H1 (cell line): Measurements from ENCODE around the gene NCAM1. TPM values are rescaled to one million over a fixed set of nuclear protein-coding genes. Genes with fewer than 3 reads are reported as not detected.

Experiments
- CTCF ChIA-PET: fragments of 300-600 bp; sonication (Branson Sonifier 250); formaldehyde crosslinking; loops from one replicate; lab custom pipeline; 2021; ENCODE audit not compliant: partially characterized antibody; lab: Charles Lee
- POLR2A ChIA-PET: fragments of 300-600 bp; sonication (Branson Sonifier 250); formaldehyde crosslinking; loops from one replicate; lab custom pipeline; 2021; ENCODE audit warnings: inconsistent platforms; ENCODE audit not compliant: partially characterized antibody; lab: Charles Lee
- DNase-seq, 2 experiments: peaks; one replicate each; pipeline versions ENCODE4 v3.0.0 to v3.0.0-alpha.2; 2010 to 2022; ENCODE audit warnings: low spot score in 2 of 2, low read depth in 1 of 2, mixed read lengths in 1 of 2
- FAIRE-seq: peaks from 2 replicates; lab custom pipeline; 2011; peaks lifted over from hg19 to GRCh38; lab: Jason Lieb, UNC
- H2AFZ ChIP-seq: 2 replicates; pipeline ENCODE4 v1.8.1; 2012; ENCODE audit warnings: low read length, inconsistent platforms
- H2AK5ac ChIP-seq: 2 replicates; pipeline ENCODE4 v1.6.1; 2013; ENCODE audit warnings: low read depth, low read length
- H2BK120ac ChIP-seq: replicated peaks from 2 replicates; pipeline ENCODE3; 2013; ENCODE audit warnings: low read depth, low read length, inconsistent platforms
- H2BK12ac ChIP-seq: 2 replicates; pipeline ENCODE4 v1.6.1; 2013; ENCODE audit warnings: low read depth, low read length
- H2BK15ac ChIP-seq: 2 replicates; pipeline ENCODE4 v1.6.1; 2013; ENCODE audit warnings: low read length
- H2BK20ac ChIP-seq: 2 replicates; pipeline ENCODE4 v1.6.1; 2013; ENCODE audit warnings: low read length
- H2BK5ac ChIP-seq: 2 replicates; pipeline ENCODE4 v1.6.1; 2013; ENCODE audit warnings: low read depth, low read length
- H3K14ac ChIP-seq: 2 replicates; pipeline ENCODE4 v1.6.1; 2013; ENCODE audit warnings: inconsistent platforms; ENCODE audit not compliant: insufficient read length
- H3K18ac ChIP-seq: 2 replicates; pipeline ENCODE4 v1.6.1; 2013; ENCODE audit warnings: low read length; ENCODE audit errors: extremely low read depth
- H3K23ac ChIP-seq: 2 replicates; pipeline ENCODE4 v1.6.1; 2013; ENCODE audit warnings: inconsistent platforms; ENCODE audit not compliant: insufficient read length
- H3K23me2 ChIP-seq: 2 replicates; pipeline ENCODE4 v1.6.1; 2013; ENCODE audit warnings: low read depth, low read length
- H3K27ac ChIP-seq: 2 replicates; pipeline ENCODE4 v1.6.1; 2011; ENCODE audit warnings: low read depth, low read length, inconsistent platforms
- H3K27me3 ChIP-seq, 4 experiments: replicated peaks in 1 of 4; 1 replicate in 1 of 4; 2 replicates in 3 of 4; pipeline versions ENCODE4 v1.6.1 to v1.8.1; 2011 to 2013; ENCODE audit warnings: low read length in 3 of 4, mild to moderate bottlenecking in 3 of 4, inconsistent platforms in 2 of 4, mixed read lengths in 2 of 4, moderate library complexity in 1 of 4; ENCODE audit not compliant: control insufficient read depth in 3 of 4, insufficient read depth in 3 of 4; ENCODE audit errors: extremely low read depth in 1 of 4
- H3K36me3 ChIP-seq, 4 experiments: 2 replicates each; pipeline versions ENCODE4 v1.6.1 to v1.8.1; 2011 to 2013; ENCODE audit warnings: mild to moderate bottlenecking in 4 of 4, low read length in 3 of 4, moderate library complexity in 2 of 4, control low read depth in 1 of 4, inconsistent platforms in 1 of 4; ENCODE audit not compliant: insufficient read depth in 4 of 4, control insufficient read depth in 2 of 4
- H3K4ac ChIP-seq: replicated peaks from 2 replicates; pipeline ENCODE3; 2013; ENCODE audit warnings: low read length, low read depth, mixed read lengths, inconsistent platforms; ENCODE audit not compliant: insufficient read length
- H3K4me1 ChIP-seq, 4 experiments: replicated peaks in 1 of 4; 1 replicate in 1 of 4; 2 replicates in 3 of 4; pipeline versions ENCODE4 v1.6.1 to v1.8.1; 2011 to 2013; ENCODE audit warnings: low read length in 3 of 4, inconsistent platforms in 2 of 4, mixed read lengths in 1 of 4; ENCODE audit not compliant: insufficient read depth in 4 of 4, control insufficient read depth in 3 of 4
- H3K4me2 ChIP-seq, 2 experiments: 2 replicates each; pipeline versions ENCODE4 v1.6.1 to v1.8.1; 2011 to 2013; ENCODE audit warnings: low read depth in 2 of 2, low read length in 2 of 2, control low read depth in 1 of 2, inconsistent platforms in 1 of 2, mild to moderate bottlenecking in 1 of 2; ENCODE audit not compliant: insufficient read depth in 1 of 2
- H3K4me3 ChIP-seq, 4 experiments: fragments of 200-600, 300-600 bp in 1 of 4; sonication (generic), shearing (Covaris generic), sonication (Bioruptor Twin) in 1 of 4; 2 replicates each; pipeline versions ENCODE4 v1.5.1 to v1.8.1; 2011 to 2016; ENCODE audit warnings: low read length in 4 of 4, low read depth in 3 of 4, control low read depth in 2 of 4, inconsistent platforms in 2 of 4, mild to moderate bottlenecking in 2 of 4, mixed read lengths in 1 of 4, moderate library complexity in 1 of 4; ENCODE audit not compliant: insufficient read depth in 2 of 4; ENCODE audit errors: extremely low read depth in 1 of 4
- H3K56ac ChIP-seq: replicated peaks from 2 replicates; pipeline ENCODE3; 2013; ENCODE audit warnings: low read depth, mild to moderate bottlenecking, mixed read lengths, low read length, inconsistent platforms; ENCODE audit not compliant: insufficient read length
- H3K79me1 ChIP-seq: 2 replicates; pipeline ENCODE4 v1.6.1; 2013; ENCODE audit warnings: low read depth, low read length, control low read depth
- H3K79me2 ChIP-seq, 2 experiments: 2 replicates each; pipeline versions ENCODE4 v1.6.1 to v1.8.1; 2012 to 2013; ENCODE audit warnings: low read length in 2 of 2, mild to moderate bottlenecking in 2 of 2, inconsistent platforms in 1 of 2; ENCODE audit not compliant: insufficient read depth in 2 of 2, control insufficient read depth in 1 of 2
- H3K9ac ChIP-seq, 4 experiments: replicated peaks in 1 of 4; 1 replicate in 1 of 4; 2 replicates in 3 of 4; pipeline versions ENCODE4 v1.6.1 to v1.8.1; 2011 to 2013; ENCODE audit warnings: low read depth in 3 of 4, low read length in 3 of 4, control low read depth in 2 of 4, mild to moderate bottlenecking in 2 of 4, moderate library complexity in 2 of 4, inconsistent platforms in 1 of 4; ENCODE audit errors: extremely low read depth in 1 of 4
- H3K9me3 ChIP-seq, 2 experiments: 2 replicates each; pipeline versions ENCODE4 v1.6.1 to v1.8.1; 2012 to 2013; ENCODE audit warnings: mild to moderate bottlenecking in 2 of 2, moderate library complexity in 2 of 2, control low read depth in 1 of 2, inconsistent platforms in 1 of 2, low read depth in 1 of 2, low read length in 1 of 2, mixed read lengths in 1 of 2; ENCODE audit not compliant: insufficient read depth in 2 of 2
- H4K20me1 ChIP-seq, 2 experiments: replicated peaks in 1 of 2; 2 replicates each; pipeline versions ENCODE3 to v1.8.1; 2011 to 2013; ENCODE audit warnings: inconsistent platforms in 2 of 2, low read length in 2 of 2, mild to moderate bottlenecking in 1 of 2; ENCODE audit not compliant: insufficient read depth in 2 of 2, control insufficient read depth in 1 of 2
- H4K5ac ChIP-seq: 2 replicates; pipeline ENCODE4 v1.6.1; 2013; ENCODE audit warnings: low read length, low read depth, mixed read lengths, inconsistent platforms; ENCODE audit not compliant: insufficient read length
- H4K8ac ChIP-seq: 2 replicates; pipeline ENCODE4 v1.8.0; 2013; ENCODE audit warnings: mild to moderate bottlenecking, moderate library complexity, low read length, inconsistent platforms; ENCODE audit not compliant: insufficient read depth; ENCODE audit errors: extremely low read depth
- H4K91ac ChIP-seq: replicated peaks from 2 replicates; pipeline ENCODE3; 2013; ENCODE audit warnings: low read length, mixed read lengths, inconsistent platforms; ENCODE audit not compliant: insufficient read length
- CHD2 ChIP-seq: IDR thresholded peaks from 2 replicates; pipeline ENCODE4 v1.6.1; 2012; ENCODE audit warnings: low read length, improper control_type of control experiment
- HDAC2 ChIP-seq, 2 experiments: fragments of 300-600 bp in 1 of 2; sonication (generic) in 1 of 2; IDR thresholded peaks; 2 replicates each; pipeline ENCODE4 v1.6.1; 2011 to 2012; ENCODE audit warnings: low read depth in 2 of 2, low read length in 2 of 2, mild to moderate bottlenecking in 2 of 2, moderate library complexity in 2 of 2, borderline replicate concordance in 1 of 2, inconsistent platforms in 1 of 2
- SIX5 ChIP-seq: IDR thresholded peaks from 2 replicates; pipeline ENCODE4 v1.6.1; 2011; ENCODE audit warnings: mild to moderate bottlenecking, low read depth, low read length
- WGBS, 2 experiments: shearing (Covaris generic) in 1 of 2; methylation state at CpG; one replicate each; pipeline versions ENCODE4 v1.1.6 to v1.1.7; 2013 to 2015; ENCODE audit warnings: low lambda C conversion rate in 2 of 2, mixed read lengths in 2 of 2, inconsistent platforms in 1 of 2, low coverage in 1 of 2, missing lambda C conversion rate in 1 of 2; ENCODE audit not compliant: insufficient replicate concordance in 2 of 2, insufficient coverage in 1 of 2, insufficient read length in 1 of 2; ENCODE audit errors: extremely low coverage in 1 of 2, missing lambda C conversion rate in 1 of 2; 5-methylcytosine and 5-hydroxymethylcytosine counted together
- polyA plus RNA-seq, 7 experiments: library from polyadenylated mRNA; depleted of rRNA in 3 of 7; stranded (reverse) in 5 of 7; unstranded in 2 of 7; fragments of >200 nt in 5 of 7; fragments of 200-250 nt in 2 of 7; gene quantifications; 1 replicate in 5 of 7; 2 replicates in 1 of 7; 4 replicates in 1 of 7; pipeline versions ENCODE4 v1.2.1 to v1.2.3, GENCODE V29; 2011 to 2013; ENCODE audit warnings: missing spikeins in 2 of 7, mixed read lengths in 2 of 7
- total RNA-seq: library from RNA; stranded (reverse); fragmentation: NEBNext Ultra II Directional; extraction: Animal tissue kit (Norgen Biotek cat#: 25700); gene quantifications from 2 replicates; pipeline ENCODE4 v1.2.1, GENCODE V29; 2021

Gene NCAM1
- total and polyA plus RNA-seq, 2 of the 8 experiments (the other 6 are each of a cell fraction or from before 2014, with no cell fraction given), result 3.1 to 4.3 TPM

- Histone ChIP-seq H3K14ac (no peak overlapping the region), H3K23ac (no peak overlapping the region), H2BK20ac (no peak overlapping the region), H3K27ac (no peak overlapping the region), H3K23me2 (no peaks in the 10 kb centered on the region), H3K36me3 (no peaks in the 10 kb centered on the region), H3K56ac (no peak overlapping the region), H3K4me1 (no peaks in the 10 kb centered on the region), H2AFZ (no peak overlapping the region), H3K4me3 (no peak overlapping the region), H2BK120ac (no peak overlapping the region), H3K79me1 (no peaks in the 10 kb centered on the region), H4K20me1 (no peaks in the 10 kb centered on the region), H3K79me2 (no peaks in the 10 kb centered on the region), H3K18ac (no peak overlapping the region), H3K9ac (no peak overlapping the region), H3K4me2 (no peak overlapping the region), H4K91ac (no peak overlapping the region), H3K27me3 (no peaks in the 10 kb centered on the region), H2BK15ac (no peak overlapping the region), H2AK5ac (no peak overlapping the region), H2BK12ac (no peak overlapping the region), H3K9me3 (no peaks in the 10 kb centered on the region), H3K4ac (no peak overlapping the region), H4K5ac (no peak overlapping the region), H4K8ac (no peak overlapping the region), H2BK5ac (no peak overlapping the region)
- ChIA-PET POLR2A (no interaction called here), CTCF (interaction anchor here (1.0 kb wide), 1 partner anchor 406 kb away, joined by 3 read pairs; no protein-coding TSS in a partner anchor)
- FAIRE-seq, result no peak
- no peak for DNase-seq
- WGBS, 2 experiments, result 93% methylated on average over 12 of the region's 14 CpGs; no CpG with 5 or more reads in 1 of the 2 experiments
- TF ChIP-seq SIX5 (no peak), CHD2 (no peak), HDAC2 (IDR thresholded peaks at IDR 0.05; ENCODE audit: borderline replicate concordance in 1 of 2, low read depth in 2 of 2, low read length in 2 of 2) (no peak)
Measured at GRCh38 chr11:113271551-113272245, 310.5 kb downstream of the NCAM1 start.
